GM12878 (cell line): ENCODE measurements around the gene PTPN2.

ENCODE experiments used
- CBFB ChIP-seq: IDR thresholded peaks from 2 replicates; pipeline ENCODE4 v1.6.1; 2016; ENCODE audit warnings: antibody characterized with exemption, low read depth
- ZNF217 ChIP-seq: fragments of 450-650 bp; IDR thresholded peaks from 2 replicates; pipeline ENCODE4 v1.6.1; 2017; ENCODE audit warnings: antibody characterized with exemption, mild to moderate bottlenecking

GRCh38 chr18:12796448-12796847 is 87.6 kb downstream of the PTPN2 start:
- TF ChIP-seq CBFB (no peak), ZNF217 (no peak)
